Naive thymus-derived CD4-positive, alpha-beta T cell (primary cell): Measurements from ENCODE around the gene EYS. TPM values are rescaled to one million over a fixed set of nuclear protein-coding genes. Genes with fewer than 3 reads are reported as not detected.

Experiments
- ATAC-seq: fragments of 150-1000 bp; cut with Tn5 transposase; 2 replicates; pipeline ENCODE4 v1.10.0; 2021; ENCODE audit warnings: mild to moderate bottlenecking, moderate library complexity
- CTCF ChIA-PET: fragments of 350-600 bp; sonication (Branson Sonifier 250); formaldehyde crosslinking; loops from one replicate; lab custom pipeline; 2021; ENCODE audit warnings: antibody characterized with exemption; lab: Charles Lee
- POLR2A ChIA-PET: fragments of 350-600 bp; sonication (Branson Sonifier 250); formaldehyde crosslinking; loops from one replicate; lab custom pipeline; 2021; ENCODE audit warnings: antibody characterized with exemption, inconsistent platforms; lab: Charles Lee
- DNase-seq, 9 donors: peaks; one replicate each; pipeline versions ENCODE4 v3.0.0 to v3.0.0-alpha.2; 2020 to 2022; ENCODE audit warnings: mixed read lengths in 1 of 9
- H3K27ac ChIP-seq: one replicate; pipeline ENCODE4 v1.7.0; 2013; ENCODE audit warnings: mild to moderate bottlenecking, low read depth, low read length, moderate library complexity
- H3K27me3 ChIP-seq, 2 donors: one replicate each; pipeline ENCODE4 v1.7.0; 2013; ENCODE audit warnings: low read length in 2 of 2, mild to moderate bottlenecking in 2 of 2, moderate library complexity in 2 of 2; ENCODE audit not compliant: control insufficient read depth in 2 of 2, insufficient read depth in 2 of 2
- H3K36me3 ChIP-seq, 3 experiments: 1 replicate in 2 of 3; 2 replicates in 1 of 3; pipeline ENCODE4 v1.7.0; 2013; ENCODE audit warnings: low read length in 3 of 3, mild to moderate bottlenecking in 3 of 3, moderate library complexity in 1 of 3; ENCODE audit not compliant: insufficient read depth in 3 of 3, control insufficient read depth in 2 of 3
- H3K4me1 ChIP-seq, 2 donors: one replicate each; pipeline ENCODE4 v1.7.0; 2013; ENCODE audit warnings: low read length in 2 of 2, mild to moderate bottlenecking in 2 of 2, moderate library complexity in 1 of 2; ENCODE audit not compliant: control insufficient read depth in 2 of 2, insufficient read depth in 2 of 2
- H3K4me3 ChIP-seq: 2 replicates; pipeline ENCODE4 v1.7.0; 2013; ENCODE audit warnings: mild to moderate bottlenecking, low read length
- H3K9me3 ChIP-seq, 3 experiments: 1 replicate in 2 of 3; 2 replicates in 1 of 3; pipeline ENCODE4 v1.7.0; 2013; ENCODE audit warnings: low read length in 3 of 3; ENCODE audit not compliant: control insufficient read depth in 2 of 3
- H3K27ac Mint-ChIP-seq, 9 donors: one replicate each; pipeline ENCODE4 v1.8.0; 2020 to 2022; ENCODE audit warnings: mixed read lengths in 9 of 9, mild to moderate bottlenecking in 8 of 9, moderate library complexity in 5 of 9, inconsistent platforms in 2 of 9
- H3K27me3 Mint-ChIP-seq, 5 donors: one replicate each; pipeline ENCODE4 v1.8.0; 2021 to 2022; ENCODE audit warnings: mixed read lengths in 5 of 5, mild to moderate bottlenecking in 1 of 5
- H3K36me3 Mint-ChIP-seq, 5 donors: one replicate each; pipeline ENCODE4 v1.8.0; 2020 to 2022; ENCODE audit warnings: mixed read lengths in 5 of 5, mild to moderate bottlenecking in 3 of 5, inconsistent platforms in 1 of 5
- H3K4me1 Mint-ChIP-seq, 7 donors: one replicate each; pipeline ENCODE4 v1.8.0; 2020 to 2022; ENCODE audit warnings: mixed read lengths in 7 of 7, mild to moderate bottlenecking in 3 of 7, inconsistent platforms in 1 of 7
- H3K4me3 Mint-ChIP-seq, 10 donors: one replicate each; pipeline ENCODE4 v1.8.0; 2020 to 2022; ENCODE audit warnings: mild to moderate bottlenecking in 10 of 10, mixed read lengths in 10 of 10, moderate library complexity in 6 of 10, inconsistent platforms in 2 of 10
- H3K9me3 Mint-ChIP-seq, 11 donors: one replicate each; pipeline ENCODE4 v1.8.0; 2020 to 2022; ENCODE audit warnings: mixed read lengths in 11 of 11, mild to moderate bottlenecking in 4 of 11, inconsistent platforms in 1 of 11, moderate library complexity in 1 of 11
- intact Hi-C, 2 donors: fragments of 100-400 bp; cut with micrococcal nuclease; formaldehyde crosslinking; loops; one replicate each; pipeline ENCODE4 v1.15.1; 2023
- polyA plus RNA-seq, 2 donors: library from polyadenylated mRNA; unstranded; fragments of 300-500 nt; fragmentation: Illumina TruSeq; gene quantifications; one replicate each; pipeline ENCODE4 v1.2.3, GENCODE V29; 2021
- total RNA-seq, 6 experiments: library from RNA in 5 of 6; stranded (reverse) in 5 of 6; gene quantifications; 1 replicate in 5 of 6; 2 replicates in 1 of 6; pipeline ENCODE4 v1.2.3 and lab custom pipeline; 2021 to 2026

Gene EYS
- total and polyA plus RNA-seq, 7 experiments from 2014 or later, result 0.07 to 0.21 (median 0.13) TPM; not detected in 4

DNA sequence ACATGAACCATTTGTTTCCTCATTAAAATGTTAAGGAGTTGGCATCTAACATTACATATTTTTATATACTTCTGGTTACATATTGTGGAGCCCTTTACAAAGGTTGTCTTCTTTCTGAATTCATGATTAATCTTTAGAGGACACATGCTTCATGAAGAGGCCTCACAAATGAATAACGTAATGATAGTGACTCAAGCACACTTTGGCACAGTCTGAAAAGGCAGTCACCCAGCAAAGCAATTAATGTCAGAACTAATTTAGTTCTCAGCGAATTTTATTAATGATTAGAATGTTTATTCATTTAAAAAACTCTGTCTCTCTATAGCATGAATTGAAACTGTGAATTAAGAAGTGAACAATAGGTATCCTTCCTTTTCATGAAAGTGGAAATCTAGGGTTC is 1217.3 kb downstream of the EYS start:
- Histone ChIP-seq H3K27ac (no peak overlapping the region), H3K9me3 (no peaks in the 10 kb centered on the region), H3K36me3 (no peaks in the 10 kb centered on the region), H3K4me1 (no peaks in the 10 kb centered on the region), H3K27me3 (no peaks in the 10 kb centered on the region), H3K4me3 (no peak overlapping the region)
- Mint-ChIP-seq H3K4me1 (no peaks in the 10 kb centered on the region), H3K27me3 (no peaks in the 10 kb centered on the region), H3K27ac (no peak overlapping the region), H3K4me3 (no peak overlapping the region), H3K9me3 (peaks cover 0 to 7% (median 0%) of the 10 kb centered on the region in 11 donors), H3K36me3 (no peaks in the 10 kb centered on the region)
- ChIA-PET CTCF (no interaction called here), POLR2A (no interaction called here)
- ATAC-seq, result no peak
- DNase-seq, result no peak
- intact Hi-C loops, result no loop called here

DNA sequence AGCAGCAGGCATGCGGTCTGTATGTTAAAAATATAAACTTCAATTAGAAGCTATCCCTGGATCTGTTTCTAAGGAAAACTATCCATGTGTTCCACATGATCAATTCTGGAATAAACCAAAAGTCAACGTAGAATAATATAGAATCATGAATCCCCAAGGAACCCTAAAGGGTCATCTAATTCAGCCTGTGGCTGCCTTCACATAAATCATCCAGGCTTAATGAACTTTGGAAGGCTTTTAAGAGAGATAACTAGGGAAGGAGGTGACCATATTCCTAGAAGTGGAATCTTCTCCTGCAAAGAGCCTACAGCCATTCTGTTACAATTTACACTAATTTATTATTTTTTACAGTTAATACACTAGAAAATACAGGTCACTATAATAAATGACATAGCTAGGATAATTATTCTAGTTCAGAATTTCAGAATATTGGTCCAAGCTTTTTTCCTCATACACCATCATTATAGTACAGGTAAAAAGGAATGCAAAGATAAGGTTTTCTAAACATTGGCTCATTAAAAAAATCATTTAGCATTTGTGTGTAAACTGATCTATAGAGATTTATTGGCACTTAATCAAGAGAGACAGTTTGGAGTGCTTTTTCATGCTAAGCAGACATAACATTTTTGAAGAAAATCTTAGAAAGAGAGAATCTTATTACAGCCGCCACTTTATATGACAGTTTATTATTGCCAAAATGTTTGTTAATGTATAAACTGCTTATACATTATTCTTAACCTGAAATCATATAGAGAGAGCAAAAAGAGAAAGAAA is 1220.3 kb downstream of the EYS start:
- ChIA-PET CTCF (no interaction called here), POLR2A (no interaction called here)
- Histone ChIP-seq H3K36me3 (no peaks in the 10 kb centered on the region), H3K9me3 (no peaks in the 10 kb centered on the region), H3K27me3 (no peaks in the 10 kb centered on the region), H3K4me3 (no peak overlapping the region), H3K4me1 (no peaks in the 10 kb centered on the region), H3K27ac (no peak overlapping the region)
- no peaks in the 10 kb centered on the region for H3K36me3 Mint-ChIP-seq
- intact Hi-C loops, result no loop called here
- no peak for DNase-seq
- no peak for ATAC-seq
- H3K27ac Mint-ChIP-seq, result no peak overlapping the region
- H3K4me3 Mint-ChIP-seq, result no peak overlapping the region
- H3K4me1 Mint-ChIP-seq, result no peaks in the 10 kb centered on the region
- H3K27me3 Mint-ChIP-seq, result no peaks in the 10 kb centered on the region
- peaks cover 0 to 12% (median 2%) of the 10 kb centered on the region in 11 donors for H3K9me3 Mint-ChIP-seq

DNA sequence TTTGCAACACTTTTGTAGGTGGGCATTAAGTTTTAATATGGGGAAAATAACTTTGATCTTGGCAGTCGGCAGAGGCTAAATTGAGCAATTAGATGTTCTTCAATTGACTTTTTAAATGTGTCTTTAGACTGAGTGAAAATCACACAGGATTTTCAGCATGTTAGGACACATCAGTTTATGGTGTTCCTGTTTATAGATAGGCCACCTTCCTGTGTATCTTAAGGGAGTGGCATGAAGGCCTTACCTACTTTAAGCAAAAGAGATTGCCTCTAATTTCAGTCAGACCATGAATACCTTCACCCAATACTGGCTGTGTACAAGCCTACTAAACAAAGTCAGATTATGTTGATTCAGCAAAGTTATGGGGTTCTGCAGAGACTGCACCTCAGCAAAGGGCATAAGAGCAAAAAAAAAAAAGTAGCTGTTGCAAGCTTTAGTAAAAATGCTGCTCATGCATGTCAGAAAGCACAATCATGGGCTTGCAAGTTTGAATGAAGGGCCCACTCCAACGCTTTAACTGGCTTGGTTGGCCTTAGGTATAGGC is 1223.0 kb downstream of the EYS start:
- Mint-ChIP-seq H3K4me3 (no peak overlapping the region), H3K27ac (no peak overlapping the region), H3K36me3 (no peaks in the 10 kb centered on the region), H3K27me3 (no peaks in the 10 kb centered on the region), H3K4me1 (no peaks in the 10 kb centered on the region), H3K9me3 (peaks cover 0 to 12% (median 2%) of the 10 kb centered on the region in 11 donors)
- intact Hi-C loops, result no loop called here
- CTCF ChIA-PET, result no interaction called here
- Histone ChIP-seq H3K27me3 (no peaks in the 10 kb centered on the region), H3K36me3 (no peaks in the 10 kb centered on the region), H3K4me1 (no peaks in the 10 kb centered on the region), H3K4me3 (no peak overlapping the region), H3K27ac (no peak overlapping the region), H3K9me3 (no peaks in the 10 kb centered on the region)
- POLR2A ChIA-PET, result no interaction called here
- DNase-seq, result no peak
- ATAC-seq, result no peak

DNA sequence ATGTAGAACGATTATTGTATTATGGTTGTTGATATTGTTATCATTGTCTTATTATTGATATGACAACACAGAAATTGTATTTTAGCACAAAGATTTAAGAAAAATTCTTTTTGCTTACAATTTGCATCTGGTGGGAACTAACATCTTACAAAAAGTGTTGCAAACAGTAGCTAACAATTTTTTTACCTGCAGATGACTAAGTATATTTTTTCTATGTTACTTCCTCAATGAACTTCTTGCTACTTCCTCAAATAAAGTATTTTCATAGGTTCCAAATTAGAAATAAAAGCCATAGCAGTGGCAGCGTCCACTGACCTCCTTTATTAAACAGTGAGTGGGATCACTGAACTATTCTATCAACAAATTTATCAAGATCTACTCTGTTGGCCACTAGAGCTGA is 1224.4 kb downstream of the EYS start:
- no peaks in the 10 kb centered on the region for H3K4me1 Mint-ChIP-seq
- H3K27ac Mint-ChIP-seq, result no peak overlapping the region

DNA sequence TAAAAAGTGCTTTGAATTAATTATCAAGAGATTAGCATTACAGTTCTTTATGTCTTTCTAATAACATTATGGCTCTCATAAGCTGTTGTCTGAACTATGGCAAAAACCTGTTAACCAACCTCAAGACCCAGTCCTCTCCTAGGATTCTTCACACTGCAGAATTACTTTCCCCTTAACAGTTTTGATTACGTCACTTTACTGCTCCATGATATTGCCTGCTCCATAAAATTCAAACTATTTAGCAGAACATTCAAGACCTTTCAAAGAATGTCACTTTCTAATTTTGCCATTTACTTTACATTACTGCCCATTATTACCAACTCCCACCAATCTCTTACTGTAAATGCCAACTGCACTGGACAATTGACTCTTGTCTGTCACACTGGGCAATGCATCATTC is 1227.9 kb downstream of the EYS start:
- Histone ChIP-seq H3K9me3 (no peaks in the 10 kb centered on the region), H3K4me1 (no peaks in the 10 kb centered on the region), H3K4me3 (no peak overlapping the region), H3K27me3 (no peaks in the 10 kb centered on the region), H3K36me3 (no peaks in the 10 kb centered on the region), H3K27ac (no peak overlapping the region)
- intact Hi-C loops, result no loop called here
- DNase-seq, result no peak
- H3K9me3 Mint-ChIP-seq, result peaks cover 0 to 12% (median 4%) of the 10 kb centered on the region in 11 donors
- POLR2A ChIA-PET, result no interaction called here
- no peak overlapping the region for H3K4me3 Mint-ChIP-seq
- no peaks in the 10 kb centered on the region for H3K36me3 Mint-ChIP-seq
- CTCF ChIA-PET, result no interaction called here
- no peaks in the 10 kb centered on the region for H3K4me1 Mint-ChIP-seq
- no peak for ATAC-seq
- no peak overlapping the region for H3K27ac Mint-ChIP-seq
- H3K27me3 Mint-ChIP-seq, result no peaks in the 10 kb centered on the region

More for the DNA sequence above, 1224.4 kb downstream of the EYS start:
- Histone ChIP-seq H3K27me3 (no peaks in the 10 kb centered on the region), H3K27ac (no peak overlapping the region), H3K4me3 (no peak overlapping the region), H3K9me3 (no peaks in the 10 kb centered on the region), H3K4me1 (no peaks in the 10 kb centered on the region), H3K36me3 (no peaks in the 10 kb centered on the region)
- Mint-ChIP-seq H3K4me3 (no peak overlapping the region), H3K27me3 (no peaks in the 10 kb centered on the region), H3K36me3 (no peaks in the 10 kb centered on the region), H3K9me3 (peaks cover 0 to 12% (median 2%) of the 10 kb centered on the region in 11 donors)
- no peak for ATAC-seq
- no peak for DNase-seq
- CTCF ChIA-PET, result no interaction called here
- intact Hi-C loops, result no loop called here
- POLR2A ChIA-PET, result no interaction called here

DNA sequence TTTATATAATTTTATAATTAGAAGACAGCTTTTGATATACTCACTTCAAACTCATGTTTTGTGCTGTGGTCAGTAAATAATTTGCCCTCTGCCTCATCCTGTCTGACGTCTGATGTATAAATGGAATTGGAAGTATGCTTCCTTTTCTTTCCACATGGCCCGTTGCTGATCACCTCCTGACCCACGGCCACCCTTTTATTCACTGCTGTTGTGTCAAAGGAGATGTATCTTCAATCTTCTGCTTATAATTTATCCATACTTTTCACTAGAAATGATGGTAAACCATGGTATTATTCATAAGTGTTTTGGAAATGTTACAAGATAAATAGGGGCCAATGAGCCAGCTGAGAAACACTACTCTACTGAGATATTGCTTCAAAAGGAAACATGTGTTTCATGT is 1229.6 kb downstream of the EYS start:
- Mint-ChIP-seq H3K9me3 (peaks cover 0 to 11% (median 2%) of the 10 kb centered on the region in 11 donors), H3K36me3 (no peaks in the 10 kb centered on the region), H3K4me1 (no peaks in the 10 kb centered on the region), H3K27ac (no peak overlapping the region), H3K27me3 (no peaks in the 10 kb centered on the region), H3K4me3 (no peak overlapping the region)
- no peak for DNase-seq
- no peaks in the 10 kb centered on the region for H3K9me3 ChIP-seq
- POLR2A ChIA-PET, result no interaction called here
- CTCF ChIA-PET, result no interaction called here
- H3K4me3 ChIP-seq, result no peak overlapping the region
- no peaks in the 10 kb centered on the region for H3K36me3 ChIP-seq
- H3K4me1 ChIP-seq, result no peaks in the 10 kb centered on the region
- ATAC-seq, result no peak
- H3K27me3 ChIP-seq, result no peaks in the 10 kb centered on the region
- H3K27ac ChIP-seq, result no peak overlapping the region
- intact Hi-C loops, result no loop called here

DNA sequence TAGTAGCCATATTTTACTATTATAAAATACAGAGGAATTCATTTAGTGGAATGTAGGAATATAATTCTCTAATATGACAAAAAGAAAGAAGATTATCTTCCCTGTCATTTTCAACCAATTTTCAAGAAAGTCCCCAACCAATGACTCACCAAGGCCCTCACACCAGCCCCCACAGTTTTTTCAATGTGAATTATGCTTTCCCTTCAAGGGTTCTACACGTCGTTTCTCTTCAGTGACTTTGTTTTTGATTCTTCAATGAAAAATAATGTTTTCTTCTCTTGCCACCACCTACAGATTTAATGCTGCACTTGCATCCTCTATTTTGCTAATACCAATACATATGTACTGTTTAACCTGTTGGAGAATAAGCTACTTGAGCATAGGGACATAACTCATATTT is 1230.1 kb downstream of the EYS start:
- Mint-ChIP-seq H3K36me3 (no peaks in the 10 kb centered on the region), H3K4me1 (no peaks in the 10 kb centered on the region), H3K27me3 (no peaks in the 10 kb centered on the region), H3K9me3 (peaks cover 0 to 11% (median 2%) of the 10 kb centered on the region in 11 donors), H3K4me3 (no peak overlapping the region), H3K27ac (no peak overlapping the region)
- intact Hi-C loops, result no loop called here
- Histone ChIP-seq H3K36me3 (no peaks in the 10 kb centered on the region), H3K27me3 (no peaks in the 10 kb centered on the region), H3K27ac (no peak overlapping the region), H3K4me1 (no peaks in the 10 kb centered on the region), H3K9me3 (no peaks in the 10 kb centered on the region), H3K4me3 (no peak overlapping the region)
- ChIA-PET CTCF (no interaction called here), POLR2A (no interaction called here)
- DNase-seq (no peak), ATAC-seq (no peak)
